AG10803 (cell line): ENCODE measurements around the gene ENOX2.

Source experiments
- DNase-seq: peaks from one replicate; pipeline ENCODE4 v3.0.0; 2010; ENCODE audit warnings: low read depth
- H3K4me3 ChIP-seq: 2 replicates; pipeline ENCODE4 v1.5.1; 2011; ENCODE audit warnings: mild to moderate bottlenecking, low read length, control low read depth
- CTCF ChIP-seq: conservative IDR thresholded peaks from 2 replicates; pipeline ENCODE4 v1.5.1; 2011; ENCODE audit warnings: mild to moderate bottlenecking, low read length, control low read depth, inconsistent platforms

Gene ENOX2

GRCh38 chrX:130669233-130669632, 233.8 kb downstream of the ENOX2 start:
- H3K4me3 ChIP-seq = no peak overlapping the region
- TF ChIP-seq CTCF = no peak
- peak; percentile 59 for DNase-seq

GRCh38 chrX:130665263-130665662, 237.7 kb downstream of the ENOX2 start:
- no peak for DNase-seq
- no peak for TF ChIP-seq CTCF

GRCh38 chrX:130658310-130658709, 244.7 kb downstream of the ENOX2 start:
- DNase-seq = no peak
- TF ChIP-seq CTCF = no peak

More at GRCh38 chrX:130665263-130665662, 237.7 kb downstream of the ENOX2 start:
- no peak overlapping the region for H3K4me3 ChIP-seq

GRCh38 chrX:130654409-130654950, 248.5 kb downstream of the ENOX2 start:
- no peak overlapping the region for H3K4me3 ChIP-seq
- peak; percentile 53 for DNase-seq
- TF ChIP-seq CTCF = no peak

More at GRCh38 chrX:130658310-130658709, 244.7 kb downstream of the ENOX2 start:
- H3K4me3 ChIP-seq = no peak overlapping the region

- no peak for TF ChIP-seq CTCF
- no peak for DNase-seq
- H3K4me3 ChIP-seq = no peak overlapping the region
Observed at GRCh38 chrX:130652824-130653578, 250.0 kb downstream of the ENOX2 start.

GRCh38 chrX:130649738-130650137, 253.3 kb downstream of the ENOX2 start:
- TF ChIP-seq CTCF = no peak
- DNase-seq = no peak
- H3K4me3 ChIP-seq = no peak overlapping the region

GRCh38 chrX:130647468-130647867, 255.5 kb downstream of the ENOX2 start:
- H3K4me3 ChIP-seq = no peak overlapping the region
- no peak for TF ChIP-seq CTCF
- DNase-seq = no peak
